Loucy (cell line): Measurements from ENCODE around the gene HS3ST5.

Source experiments
- H2AFZ ChIP-seq: fragments of 200-600 bp; sonication (generic); 2 replicates; pipeline ENCODE4 v1.6.0; 2016; ENCODE audit warnings: antibody characterized with exemption, mild to moderate bottlenecking, low read length, moderate library complexity
- H3F3A ChIP-seq: fragments of 200-600 bp; 2 replicates; pipeline ENCODE4 v1.6.0; 2016; ENCODE audit warnings: antibody characterized with exemption, low read depth, mild to moderate bottlenecking
- H3K27me3 ChIP-seq: fragments of 200-600 bp; sonication (generic); 2 replicates; pipeline ENCODE4 v1.6.1; 2014; ENCODE audit warnings: low read length, mild to moderate bottlenecking; ENCODE audit not compliant: insufficient read depth, poor library complexity, severe bottlenecking
- H3K36me3 ChIP-seq: fragments of 200-600 bp; sonication (generic); 2 replicates; pipeline ENCODE4 v1.6.1; 2016; ENCODE audit warnings: low read length; ENCODE audit not compliant: insufficient read depth
- H3K4me1 ChIP-seq: fragments of 200-600 bp; sonication (generic); 2 replicates; pipeline ENCODE4 v1.5.1; 2014; ENCODE audit warnings: low read length, mild to moderate bottlenecking; ENCODE audit not compliant: insufficient read depth, poor library complexity, severe bottlenecking
- H3K4me2 ChIP-seq: fragments of 200-600 bp; sonication (generic); 2 replicates; pipeline ENCODE4 v1.6.0; 2014; ENCODE audit warnings: antibody characterized with exemption, low read length, low read depth, mild to moderate bottlenecking; ENCODE audit not compliant: poor library complexity, severe bottlenecking
- H3K4me3 ChIP-seq: fragments of 200-600 bp; sonication (generic); 2 replicates; pipeline ENCODE4 v1.5.1; 2014; ENCODE audit warnings: low read length, mild to moderate bottlenecking, mixed read lengths; ENCODE audit not compliant: poor library complexity, severe bottlenecking
- H3K79me2 ChIP-seq: fragments of 200-600 bp; sonication (generic); 2 replicates; pipeline ENCODE4 v1.6.1; 2014; ENCODE audit warnings: low read length; ENCODE audit not compliant: insufficient read depth
- H3K9ac ChIP-seq: fragments of 200-600 bp; sonication (generic); 2 replicates; pipeline ENCODE4 v1.6.0; 2014; ENCODE audit warnings: mild to moderate bottlenecking, low read depth, low read length, moderate library complexity; ENCODE audit not compliant: poor library complexity, severe bottlenecking
- H3K9me2 ChIP-seq: fragments of 200-600 bp; sonication (generic); replicated peaks from 2 replicates; pipeline ENCODE4 v1.6.1; 2016; ENCODE audit warnings: low read depth, low read length, mixed read lengths
- H3K9me3 ChIP-seq: fragments of 200-600 bp; sonication (generic); 2 replicates; pipeline ENCODE4 v1.6.1; 2014; ENCODE audit warnings: mild to moderate bottlenecking, antibody characterized with exemption, low read length, low read depth; ENCODE audit not compliant: insufficient read depth
- H4K20me1 ChIP-seq: fragments of 200-600 bp; sonication (generic); 2 replicates; pipeline ENCODE4 v1.6.0; 2014; ENCODE audit warnings: antibody characterized with exemption, low read length, mild to moderate bottlenecking; ENCODE audit not compliant: insufficient read depth, poor library complexity, severe bottlenecking
- EZH2phosphoT487 ChIP-seq: fragments of 200-600 bp; IDR thresholded peaks from 2 replicates; pipeline ENCODE4 v1.6.1; 2018; ENCODE audit warnings: antibody characterized with exemption, mild to moderate bottlenecking, moderate library complexity, borderline replicate concordance
- TF ChIP-seq, protein P1 (sequence below): fragments of 200-600 bp; sonication (generic); conservative IDR thresholded peaks from 2 replicates; pipeline ENCODE4 v1.5.1; 2014; ENCODE audit warnings: mild to moderate bottlenecking, antibody characterized with exemption, low read length

Gene HS3ST5

DNA sequence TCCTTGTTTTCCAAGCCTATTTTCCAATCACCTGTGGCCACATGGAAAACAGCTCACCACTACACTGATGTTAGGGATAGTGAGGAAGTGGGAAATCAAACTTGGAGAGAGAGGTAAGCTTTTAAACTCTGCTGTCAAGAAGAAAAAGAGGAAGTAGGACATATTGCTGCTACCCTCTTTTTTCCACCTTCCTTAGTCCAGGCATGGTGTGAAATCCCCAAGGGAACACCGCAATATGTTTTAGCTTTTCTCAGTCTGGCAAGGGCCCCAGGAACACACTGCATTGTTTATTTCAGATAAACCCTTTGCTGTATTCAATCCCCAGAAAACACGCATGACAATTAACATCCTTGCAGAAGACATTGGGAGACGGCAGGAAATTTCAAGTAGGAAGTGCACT, 61.3 kb downstream of the HS3ST5 start:
- Histone ChIP-seq H3K4me2 (no peak overlapping the region), H3K9me2 (no peaks in the 10 kb centered on the region), H3K4me1 (no peaks in the 10 kb centered on the region), H3K27me3 (no peaks in the 10 kb centered on the region), H2AFZ (no peak overlapping the region), H3K79me2 (no peaks in the 10 kb centered on the region), H3F3A (no peaks in the 10 kb centered on the region), H4K20me1 (no peaks in the 10 kb centered on the region), H3K9ac (no peak overlapping the region), H3K4me3 (no peak overlapping the region), H3K36me3 (no peaks in the 10 kb centered on the region), H3K9me3 (no peaks in the 10 kb centered on the region)
- TF ChIP-seq, protein P1, sequence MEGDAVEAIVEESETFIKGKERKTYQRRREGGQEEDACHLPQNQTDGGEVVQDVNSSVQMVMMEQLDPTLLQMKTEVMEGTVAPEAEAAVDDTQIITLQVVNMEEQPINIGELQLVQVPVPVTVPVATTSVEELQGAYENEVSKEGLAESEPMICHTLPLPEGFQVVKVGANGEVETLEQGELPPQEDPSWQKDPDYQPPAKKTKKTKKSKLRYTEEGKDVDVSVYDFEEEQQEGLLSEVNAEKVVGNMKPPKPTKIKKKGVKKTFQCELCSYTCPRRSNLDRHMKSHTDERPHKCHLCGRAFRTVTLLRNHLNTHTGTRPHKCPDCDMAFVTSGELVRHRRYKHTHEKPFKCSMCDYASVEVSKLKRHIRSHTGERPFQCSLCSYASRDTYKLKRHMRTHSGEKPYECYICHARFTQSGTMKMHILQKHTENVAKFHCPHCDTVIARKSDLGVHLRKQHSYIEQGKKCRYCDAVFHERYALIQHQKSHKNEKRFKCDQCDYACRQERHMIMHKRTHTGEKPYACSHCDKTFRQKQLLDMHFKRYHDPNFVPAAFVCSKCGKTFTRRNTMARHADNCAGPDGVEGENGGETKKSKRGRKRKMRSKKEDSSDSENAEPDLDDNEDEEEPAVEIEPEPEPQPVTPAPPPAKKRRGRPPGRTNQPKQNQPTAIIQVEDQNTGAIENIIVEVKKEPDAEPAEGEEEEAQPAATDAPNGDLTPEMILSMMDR: no peak
- TF ChIP-seq EZH2phosphoT487: no peak

DNA sequence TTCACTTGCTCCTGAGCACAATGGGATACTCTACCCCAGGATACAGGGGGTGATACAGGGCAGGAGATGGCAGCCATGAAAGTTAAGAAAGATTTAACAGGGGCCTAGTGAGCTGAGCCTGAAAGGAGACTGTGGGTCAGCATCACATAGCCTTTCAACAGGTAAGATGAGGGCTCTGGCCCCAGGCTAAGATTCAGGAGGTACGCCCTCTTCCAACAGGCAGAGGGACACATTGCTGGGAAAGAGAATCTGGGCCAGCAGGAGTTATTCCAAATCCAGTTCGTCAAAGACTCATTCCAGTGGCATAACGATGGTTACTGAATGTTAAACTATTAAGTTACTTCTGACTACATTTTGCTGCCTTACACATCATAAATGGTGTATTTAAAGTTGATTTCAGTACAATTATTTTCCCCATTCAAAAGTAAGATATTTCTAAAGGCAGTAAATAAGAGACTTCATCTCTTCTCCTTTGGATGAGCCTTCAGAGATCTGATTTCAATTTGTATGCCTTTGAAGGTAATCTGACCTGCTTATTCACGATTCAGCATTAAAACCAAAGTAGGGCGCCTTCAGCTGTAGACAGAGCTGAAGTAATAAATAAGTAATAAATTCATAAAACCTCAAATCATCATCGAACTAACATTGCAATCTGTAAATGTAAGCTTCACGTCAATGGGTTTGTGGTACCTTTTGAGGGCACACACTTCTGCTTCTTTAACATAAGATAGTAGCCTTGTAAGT, 62.4 kb downstream of the HS3ST5 start:
- Histone ChIP-seq H3K79me2 (no peaks in the 10 kb centered on the region), H3F3A (no peaks in the 10 kb centered on the region), H3K27me3 (no peaks in the 10 kb centered on the region), H3K4me2 (no peak overlapping the region), H3K9me2 (no peaks in the 10 kb centered on the region), H3K9ac (no peak overlapping the region), H2AFZ (no peak overlapping the region), H3K36me3 (no peaks in the 10 kb centered on the region), H3K9me3 (no peaks in the 10 kb centered on the region), H3K4me3 (no peak overlapping the region), H4K20me1 (no peaks in the 10 kb centered on the region), H3K4me1 (no peaks in the 10 kb centered on the region)
- TF ChIP-seq, protein P1: no peak
- TF ChIP-seq EZH2phosphoT487: no peak

DNA sequence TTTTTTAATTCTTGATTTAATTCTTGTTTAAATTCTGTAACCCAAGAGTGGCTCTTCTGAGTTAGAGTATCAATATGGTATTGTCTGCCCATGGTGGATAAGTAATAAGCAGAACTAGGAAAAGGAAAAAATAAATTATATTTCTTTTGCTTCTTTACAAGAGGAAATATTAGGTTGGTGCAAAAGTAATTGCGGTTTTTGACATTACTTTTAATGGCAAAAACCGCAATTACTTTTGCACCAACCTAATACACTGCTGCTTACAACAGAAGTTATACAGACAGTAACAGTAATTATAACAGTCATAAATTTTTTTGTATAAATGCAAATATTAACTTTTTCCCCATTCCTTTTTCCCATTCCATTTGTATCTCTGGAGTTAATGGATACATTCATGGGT, 65.6 kb downstream of the HS3ST5 start:
- Histone ChIP-seq H3K9me3 (no peaks in the 10 kb centered on the region), H3K36me3 (no peaks in the 10 kb centered on the region), H4K20me1 (no peaks in the 10 kb centered on the region), H3K79me2 (no peaks in the 10 kb centered on the region), H3K4me1 (no peaks in the 10 kb centered on the region), H3K9me2 (no peaks in the 10 kb centered on the region), H3K4me3 (no peak overlapping the region), H2AFZ (no peak overlapping the region), H3K9ac (no peak overlapping the region), H3F3A (no peaks in the 10 kb centered on the region), H3K27me3 (no peaks in the 10 kb centered on the region), H3K4me2 (no peak overlapping the region)
- TF ChIP-seq, protein P1: no peak
- no peak for TF ChIP-seq EZH2phosphoT487
